ENCODE measurements around the gene ZNF737. TPM values are rescaled to one million over a fixed set of nuclear protein-coding genes. Genes with fewer than 3 reads are reported as not detected.
A peak's percentile ranks its signal among the peaks of the same experiment; 100 is the strongest.

Gene ZNF737
- total RNA-seq, 1 donor from 2014 or later, result 13.7 TPM

DNA sequence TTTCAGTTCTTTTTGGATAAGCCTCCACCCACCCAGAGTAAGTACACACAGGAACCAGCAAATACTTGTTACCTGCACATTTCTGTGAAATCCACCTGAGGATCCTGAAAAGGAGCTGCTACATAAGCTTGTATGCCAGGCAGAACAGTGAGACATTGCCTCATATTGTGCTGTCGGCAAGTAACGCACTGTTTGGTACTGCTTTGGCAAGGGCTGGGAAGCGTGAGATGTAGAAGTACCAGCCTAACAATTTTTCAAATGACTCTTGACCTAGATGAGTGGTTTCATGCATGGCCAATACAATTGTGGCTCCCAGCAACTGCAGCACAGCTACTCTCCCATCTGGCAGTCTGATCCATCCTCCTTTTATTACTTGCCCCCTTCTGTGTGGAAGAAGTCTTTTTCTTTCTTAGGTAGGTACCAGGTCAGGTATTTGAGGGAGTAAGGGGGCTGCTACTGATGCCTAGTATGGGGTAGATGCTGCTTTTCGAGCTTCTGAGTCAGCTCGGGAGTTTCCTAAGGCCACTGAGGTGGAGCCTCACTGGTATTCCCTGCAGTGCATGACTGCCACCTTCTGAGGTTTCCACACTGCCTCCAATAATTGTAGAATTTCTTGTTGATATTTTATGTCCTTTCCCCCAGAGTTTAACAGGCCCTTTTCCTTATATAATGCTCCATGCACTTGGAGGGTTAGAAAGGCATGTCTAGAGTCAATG lies 52.2 kb downstream of the ZNF737 start:
- H3K36me3 ChIP-seq (ENCODE audit: insufficient read depth, low read length), result no peaks in the 10 kb centered on the region
- H3K27ac ChIP-seq (ENCODE audit: low read depth, low read length), result no peak overlapping the region
- no peak overlapping the region for H3K4me3 ChIP-seq (ENCODE audit: insufficient read depth, low read depth, low read length)
- FAIRE-seq, result no peak
- H3K4me3 Mint-ChIP-seq (ENCODE audit: unreplicated experiment), result no peak overlapping the region
- H3K9me3 Mint-ChIP-seq (ENCODE audit: unreplicated experiment), result peaks cover 13% of the 10 kb centered on the region
- H2AFZ ChIP-seq (ENCODE audit: low read depth, low read length), result no peak overlapping the region
- H4K20me1 ChIP-seq (ENCODE audit: insufficient read depth, low read length), result no peaks in the 10 kb centered on the region
- H3K27me3 Mint-ChIP-seq (ENCODE audit: low read depth, unreplicated experiment), result no peaks in the 10 kb centered on the region
- H3K27me3 ChIP-seq (ENCODE audit: insufficient read depth, low read length), result no peaks in the 10 kb centered on the region
- peaks cover 2% of the 10 kb centered on the region for H3K9me3 ChIP-seq (ENCODE audit: insufficient read depth, low read depth, low read length)
- H3K4me1 Mint-ChIP-seq (ENCODE audit: low read depth, unreplicated experiment), result no peaks in the 10 kb centered on the region
- no peak overlapping the region for H3K9ac ChIP-seq (ENCODE audit: low read length)
- no peaks in the 10 kb centered on the region for H3K36me3 Mint-ChIP-seq (ENCODE audit: low read depth, unreplicated experiment)
- no peaks in the 10 kb centered on the region for H3K4me1 ChIP-seq (ENCODE audit: insufficient read depth, low read length)
- H3K27ac Mint-ChIP-seq (ENCODE audit: unreplicated experiment), result no peak overlapping the region
- TF ChIP-seq, protein P1, sequence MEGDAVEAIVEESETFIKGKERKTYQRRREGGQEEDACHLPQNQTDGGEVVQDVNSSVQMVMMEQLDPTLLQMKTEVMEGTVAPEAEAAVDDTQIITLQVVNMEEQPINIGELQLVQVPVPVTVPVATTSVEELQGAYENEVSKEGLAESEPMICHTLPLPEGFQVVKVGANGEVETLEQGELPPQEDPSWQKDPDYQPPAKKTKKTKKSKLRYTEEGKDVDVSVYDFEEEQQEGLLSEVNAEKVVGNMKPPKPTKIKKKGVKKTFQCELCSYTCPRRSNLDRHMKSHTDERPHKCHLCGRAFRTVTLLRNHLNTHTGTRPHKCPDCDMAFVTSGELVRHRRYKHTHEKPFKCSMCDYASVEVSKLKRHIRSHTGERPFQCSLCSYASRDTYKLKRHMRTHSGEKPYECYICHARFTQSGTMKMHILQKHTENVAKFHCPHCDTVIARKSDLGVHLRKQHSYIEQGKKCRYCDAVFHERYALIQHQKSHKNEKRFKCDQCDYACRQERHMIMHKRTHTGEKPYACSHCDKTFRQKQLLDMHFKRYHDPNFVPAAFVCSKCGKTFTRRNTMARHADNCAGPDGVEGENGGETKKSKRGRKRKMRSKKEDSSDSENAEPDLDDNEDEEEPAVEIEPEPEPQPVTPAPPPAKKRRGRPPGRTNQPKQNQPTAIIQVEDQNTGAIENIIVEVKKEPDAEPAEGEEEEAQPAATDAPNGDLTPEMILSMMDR (IDR thresholded peaks at IDR 0.05; ENCODE audit: insufficient read depth, low read depth, low read length), result no peak
- H3K79me2 ChIP-seq (ENCODE audit: insufficient read depth, low read length), result no peaks in the 10 kb centered on the region
- DNase-seq (ENCODE audit: low read depth), result no peak
- H3K4me2 ChIP-seq (ENCODE audit: low read length), result no peak overlapping the region

DNA sequence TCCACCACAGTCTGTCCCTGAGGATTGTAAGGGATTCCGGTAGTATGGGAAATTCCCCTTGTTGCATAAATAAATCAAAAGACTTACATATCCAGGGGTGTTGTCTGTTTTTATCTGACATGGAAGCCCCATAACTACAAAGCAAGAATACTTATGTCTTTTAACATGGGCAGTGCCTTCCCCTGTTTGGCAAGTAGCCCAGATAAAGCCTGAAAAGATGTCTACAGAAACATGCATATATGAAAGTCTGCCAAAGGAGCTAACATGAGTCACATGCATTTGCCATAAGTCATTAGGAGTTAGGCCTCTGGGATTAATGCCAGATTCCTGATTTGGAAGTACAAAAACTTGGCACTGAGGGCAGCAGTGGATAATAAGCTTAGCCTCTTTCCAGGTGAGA lies 62.1 kb downstream of the ZNF737 start:
- Histone ChIP-seq H3K36me3 (ENCODE audit: insufficient read depth, low read length) (no peaks in the 10 kb centered on the region), H3K4me2 (ENCODE audit: low read length) (no peak overlapping the region), H2AFZ (ENCODE audit: low read depth, low read length) (no peak overlapping the region), H3K9ac (ENCODE audit: low read length) (no peak overlapping the region), H3K27me3 (ENCODE audit: insufficient read depth, low read length) (no peaks in the 10 kb centered on the region), H3K79me2 (ENCODE audit: insufficient read depth, low read length) (no peaks in the 10 kb centered on the region), H3K9me3 (ENCODE audit: insufficient read depth, low read depth, low read length) (peaks cover 6% of the 10 kb centered on the region), H3K27ac (ENCODE audit: low read depth, low read length) (no peak overlapping the region), H4K20me1 (ENCODE audit: insufficient read depth, low read length) (no peaks in the 10 kb centered on the region), H3K4me3 (ENCODE audit: insufficient read depth, low read depth, low read length) (no peak overlapping the region), H3K4me1 (ENCODE audit: insufficient read depth, low read length) (no peaks in the 10 kb centered on the region)
- H3K27me3 Mint-ChIP-seq (ENCODE audit: low read depth, unreplicated experiment), result no peaks in the 10 kb centered on the region
- peak; percentile 36 for DNase-seq (ENCODE audit: low read depth)
- TF ChIP-seq EZH2 (IDR thresholded peaks at IDR 0.05; ENCODE audit: insufficient read depth, low read length), result no peak
- TF ChIP-seq, protein P1 (IDR thresholded peaks at IDR 0.05; ENCODE audit: insufficient read depth, low read depth, low read length), result no peak
- H3K4me1 Mint-ChIP-seq (ENCODE audit: low read depth, unreplicated experiment), result no peaks in the 10 kb centered on the region
- peaks cover 20% of the 10 kb centered on the region for H3K9me3 Mint-ChIP-seq (ENCODE audit: unreplicated experiment)
- H3K27ac Mint-ChIP-seq (ENCODE audit: unreplicated experiment), result no peak overlapping the region
- FAIRE-seq, result no peak
- H3K36me3 Mint-ChIP-seq (ENCODE audit: low read depth, unreplicated experiment), result no peaks in the 10 kb centered on the region
- no peak overlapping the region for H3K4me3 Mint-ChIP-seq (ENCODE audit: unreplicated experiment)

Other genes with a start within 250 kb of the ZNF737 start
- 18.5 and 20.6 TPM in 2 replicates for gene ZNF626, start 95.8 kb upstream of the ZNF737 start, total RNA-seq
- 3.9 and 7.5 TPM in 2 replicates for gene ZNF66, start 210.5 kb upstream of the ZNF737 start, total RNA-seq

Measured in astrocyte (in vitro differentiated cells and primary cell).